Measurements from ENCODE around the gene BFAR. TPM values are rescaled to one million over a fixed set of nuclear protein-coding genes. Genes with fewer than 3 reads are reported as not detected.
A peak's percentile ranks its signal among the peaks of the same experiment; 100 is the strongest.
"Not testable (repeated sequence)": the region's sequence is repeated elsewhere in the genome, so short reads cannot be mapped to it uniquely, and the experiment has no call there.

The BFAR gene
- total and polyA plus RNA-seq, 10 of the 15 experiments (the other 5 are each of a cell fraction or from before 2014, with no cell fraction given): 34.6 to 62.0 (median 43.4) TPM

DNA sequence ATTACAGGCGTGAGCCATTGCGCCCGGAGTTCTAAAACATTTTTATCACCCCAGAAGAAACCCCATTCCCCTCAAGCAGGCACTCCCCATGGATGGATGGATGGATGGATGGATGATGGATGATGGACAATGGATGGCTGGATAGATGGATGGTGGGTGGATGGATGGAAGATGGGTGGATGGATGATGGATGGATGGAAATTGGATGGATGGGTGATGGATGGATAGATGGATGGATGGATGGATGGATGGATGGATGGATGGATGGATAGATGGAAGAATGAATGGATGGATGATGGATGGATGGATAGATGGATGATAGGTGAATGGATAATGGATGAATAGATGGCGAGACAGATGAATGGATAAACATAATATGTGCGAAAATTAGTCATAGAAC lies 44.9 kb downstream of the BFAR start:
- WGBS (ENCODE audit: insufficient coverage, insufficient replicate concordance, low lambda C conversion rate, missing lambda C conversion rate): 68% methylated on average over 5 of the region's 5 CpGs
- no peak for TF ChIP-seq ETV6 (conservative IDR thresholded peaks at IDR 0.05 in 1 of 2, IDR thresholded peaks at IDR 0.05 in 1 of 2; ENCODE audit: borderline replicate concordance in 1 of 2, low read depth in 1 of 2)
- TF ChIP-seq FOXK2 (IDR thresholded peaks at IDR 0.05): peak; percentile 16; the same call in 1 of the 2 replicates
- ChIA-PET POLR2A (no interaction called here), RAD21 (ENCODE audit: unreplicated experiment) (no interaction called here), CTCF (no interaction called here), SMC1A (ENCODE audit: uncharacterized antibody, unreplicated experiment) (no interaction called here)
- H3K79me2 ChIP-seq (ENCODE audit: control insufficient read depth, insufficient read depth, low read length): no peaks in the 10 kb centered on the region
- H3K4me1 ChIP-seq (ENCODE audit: control insufficient read depth, insufficient read depth, low read length): no peaks in the 10 kb centered on the region
- H3K27me3 ChIP-seq (replicated peaks in 1 of 2; ENCODE audit: control insufficient read depth in 2 of 2, insufficient read depth in 2 of 2, low read length in 1 of 2): no peaks in the 10 kb centered on the region
- in situ Hi-C loops (cut with MboI) (no loop called here), intact Hi-C loops (cut with micrococcal nuclease; ENCODE audit: unreplicated experiment) (no loop called here)
- H3K9me3 ChIP-seq (replicated peaks; ENCODE audit: control insufficient read depth, insufficient read depth, low read length): no peaks in the 10 kb centered on the region
- H3K4me3 ChIP-seq: no peak overlapping the region
- BruUV-seq (replicated peaks): no TSS peak
- no peak overlapping the region for H2AFZ ChIP-seq (ENCODE audit: control insufficient read depth, low read depth, low read length)
- DNase-seq (ENCODE audit: low read depth, low spot score) (no peak), ATAC-seq (no peak), FAIRE-seq (no peak)
- H4K20me1 ChIP-seq (ENCODE audit: control insufficient read depth, insufficient read depth): no peaks in the 10 kb centered on the region
- H3K9ac ChIP-seq (ENCODE audit: control insufficient read depth, insufficient read depth, low read length): no peak overlapping the region
- H3K4me2 ChIP-seq (ENCODE audit: control insufficient read depth, insufficient read depth): no peak overlapping the region
- H3K36me3 ChIP-seq (ENCODE audit: control insufficient read depth in 2 of 2, insufficient read depth in 2 of 2, low read length in 1 of 2): no peaks in the 10 kb centered on the region
- no peak overlapping the region for H3K27ac ChIP-seq (ENCODE audit: control insufficient read depth, insufficient read depth)

GRCh38 chr16:14678748-14679497 lies 46.2 kb downstream of the BFAR start:
- FAIRE-seq (no peak), ATAC-seq (no peak), DNase-seq (ENCODE audit: low read depth, low spot score) (no peak)
- Histone ChIP-seq H2AFZ (ENCODE audit: control insufficient read depth, low read depth, low read length) (no peak overlapping the region), H3K36me3 (ENCODE audit: control insufficient read depth in 2 of 2, insufficient read depth in 2 of 2, low read length in 1 of 2) (no peaks in the 10 kb centered on the region), H3K9me3 (replicated peaks; ENCODE audit: control insufficient read depth, insufficient read depth, low read length) (no peaks in the 10 kb centered on the region), H4K20me1 (ENCODE audit: control insufficient read depth, insufficient read depth) (no peaks in the 10 kb centered on the region), H3K27ac (ENCODE audit: control insufficient read depth, insufficient read depth) (no peak overlapping the region), H3K27me3 (replicated peaks in 1 of 2; ENCODE audit: control insufficient read depth in 2 of 2, insufficient read depth in 2 of 2, low read length in 1 of 2) (no peaks in the 10 kb centered on the region), H3K4me1 (ENCODE audit: control insufficient read depth, insufficient read depth, low read length) (no peaks in the 10 kb centered on the region), H3K79me2 (ENCODE audit: control insufficient read depth, insufficient read depth, low read length) (no peaks in the 10 kb centered on the region), H3K4me3 (no peak overlapping the region), H3K4me2 (ENCODE audit: control insufficient read depth, insufficient read depth) (no peak overlapping the region), H3K9ac (ENCODE audit: control insufficient read depth, insufficient read depth, low read length) (no peak overlapping the region)
- no TSS peak for BruUV-seq (replicated peaks)
- ChIA-PET RAD21 (ENCODE audit: unreplicated experiment) (no interaction called here), CTCF (no interaction called here), SMC1A (ENCODE audit: uncharacterized antibody, unreplicated experiment) (no interaction called here), POLR2A (no interaction called here)
- TF ChIP-seq STAT1 (conservative IDR thresholded peaks at IDR 0.05) (no peak), ESRRA (IDR thresholded peaks at IDR 0.05; ENCODE audit: low read length) (no peak), TAF1 (IDR thresholded peaks at IDR 0.05; ENCODE audit: borderline replicate concordance, low read depth, low read length) (no peak), HDAC6 (IDR thresholded peaks at IDR 0.05; ENCODE audit: unreplicated experiment) (no peak), SUZ12 (IDR thresholded peaks at IDR 0.05; ENCODE audit: unreplicated experiment) (no peak)
- TF ChIP-seq, protein P1, sequence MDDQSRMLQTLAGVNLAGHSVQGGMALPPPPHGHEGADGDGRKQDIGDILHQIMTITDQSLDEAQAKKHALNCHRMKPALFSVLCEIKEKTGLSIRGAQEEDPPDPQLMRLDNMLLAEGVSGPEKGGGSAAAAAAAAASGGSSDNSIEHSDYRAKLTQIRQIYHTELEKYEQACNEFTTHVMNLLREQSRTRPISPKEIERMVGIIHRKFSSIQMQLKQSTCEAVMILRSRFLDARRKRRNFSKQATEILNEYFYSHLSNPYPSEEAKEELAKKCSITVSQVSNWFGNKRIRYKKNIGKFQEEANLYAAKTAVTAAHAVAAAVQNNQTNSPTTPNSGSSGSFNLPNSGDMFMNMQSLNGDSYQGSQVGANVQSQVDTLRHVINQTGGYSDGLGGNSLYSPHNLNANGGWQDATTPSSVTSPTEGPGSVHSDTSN (IDR thresholded peaks at IDR 0.05; ENCODE audit: insufficient replicate concordance, low read depth, low read length): no peak
- WGBS (ENCODE audit: insufficient coverage, insufficient replicate concordance, low lambda C conversion rate, missing lambda C conversion rate): 64% methylated on average over 11 of the region's 11 CpGs
- in situ Hi-C loops (cut with MboI): no loop called here
- intact Hi-C loops (cut with micrococcal nuclease; ENCODE audit: unreplicated experiment): no loop called here

GRCh38 chr16:14680396-14680795 lies 47.6 kb downstream of the BFAR start:
- H3K27me3 ChIP-seq (replicated peaks in 1 of 2; ENCODE audit: control insufficient read depth in 2 of 2, insufficient read depth in 2 of 2, low read length in 1 of 2); DNase-seq (ENCODE audit: low read depth, low spot score); H4K20me1 ChIP-seq (ENCODE audit: control insufficient read depth, insufficient read depth); FAIRE-seq; H3K36me3 ChIP-seq (ENCODE audit: control insufficient read depth in 2 of 2, insufficient read depth in 2 of 2, low read length in 1 of 2); RAD21 ChIA-PET (ENCODE audit: unreplicated experiment); H3K9ac ChIP-seq (ENCODE audit: control insufficient read depth, insufficient read depth, low read length); ATAC-seq; BruUV-seq (replicated peaks); H3K27ac ChIP-seq (ENCODE audit: control insufficient read depth, insufficient read depth); H2AFZ ChIP-seq (ENCODE audit: control insufficient read depth, low read depth, low read length); SMC1A ChIA-PET (ENCODE audit: uncharacterized antibody, unreplicated experiment); POLR2A ChIA-PET; H3K9me3 ChIP-seq (replicated peaks; ENCODE audit: control insufficient read depth, insufficient read depth, low read length); H3K4me2 ChIP-seq (ENCODE audit: control insufficient read depth, insufficient read depth); H3K4me3 ChIP-seq; H3K4me1 ChIP-seq (ENCODE audit: control insufficient read depth, insufficient read depth, low read length); intact Hi-C loops (cut with micrococcal nuclease; ENCODE audit: unreplicated experiment); in situ Hi-C loops (cut with MboI); H3K79me2 ChIP-seq (ENCODE audit: control insufficient read depth, insufficient read depth, low read length); CTCF ChIA-PET: not testable (repeated sequence)
- WGBS (ENCODE audit: insufficient coverage, insufficient replicate concordance, low lambda C conversion rate, missing lambda C conversion rate): 61% methylated on average over 7 of the region's 7 CpGs

All from GM12878 (cell line).